ENCODE results near the gene TFPI.

DNA sequence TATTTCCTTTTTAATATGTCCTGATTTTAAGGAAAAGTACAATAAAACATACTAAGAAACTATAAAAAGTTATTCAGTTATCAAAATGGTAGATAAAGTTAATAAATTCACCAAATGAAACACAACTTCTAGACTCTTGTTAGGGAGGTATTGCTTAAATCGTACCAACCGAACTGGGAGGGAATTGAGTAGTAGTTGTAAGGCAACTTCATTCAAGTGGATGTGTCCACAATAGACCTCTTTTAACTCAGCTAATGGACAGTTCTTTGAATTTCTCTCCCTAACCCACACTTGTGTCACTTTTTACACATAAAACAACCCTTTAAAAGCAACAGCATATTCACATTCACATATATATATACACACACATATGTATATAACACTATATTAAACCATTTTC is 57.1 kb downstream of the TFPI start:
- TF ChIP-seq EZH2 (IDR thresholded peaks at IDR 0.05; ENCODE audit: borderline replicate concordance): no peak
- TF ChIP-seq, protein P1, sequence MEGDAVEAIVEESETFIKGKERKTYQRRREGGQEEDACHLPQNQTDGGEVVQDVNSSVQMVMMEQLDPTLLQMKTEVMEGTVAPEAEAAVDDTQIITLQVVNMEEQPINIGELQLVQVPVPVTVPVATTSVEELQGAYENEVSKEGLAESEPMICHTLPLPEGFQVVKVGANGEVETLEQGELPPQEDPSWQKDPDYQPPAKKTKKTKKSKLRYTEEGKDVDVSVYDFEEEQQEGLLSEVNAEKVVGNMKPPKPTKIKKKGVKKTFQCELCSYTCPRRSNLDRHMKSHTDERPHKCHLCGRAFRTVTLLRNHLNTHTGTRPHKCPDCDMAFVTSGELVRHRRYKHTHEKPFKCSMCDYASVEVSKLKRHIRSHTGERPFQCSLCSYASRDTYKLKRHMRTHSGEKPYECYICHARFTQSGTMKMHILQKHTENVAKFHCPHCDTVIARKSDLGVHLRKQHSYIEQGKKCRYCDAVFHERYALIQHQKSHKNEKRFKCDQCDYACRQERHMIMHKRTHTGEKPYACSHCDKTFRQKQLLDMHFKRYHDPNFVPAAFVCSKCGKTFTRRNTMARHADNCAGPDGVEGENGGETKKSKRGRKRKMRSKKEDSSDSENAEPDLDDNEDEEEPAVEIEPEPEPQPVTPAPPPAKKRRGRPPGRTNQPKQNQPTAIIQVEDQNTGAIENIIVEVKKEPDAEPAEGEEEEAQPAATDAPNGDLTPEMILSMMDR (IDR thresholded peaks at IDR 0.05; ENCODE audit: poor library complexity): no peak

Data from hepatocyte (in vitro differentiated cells).